Measurements from ENCODE around the gene RNF41.
A peak's percentile ranks its signal among the peaks of the same experiment; 100 is the strongest.
"Not testable (repeated sequence)": the region's sequence is repeated elsewhere in the genome, so short reads cannot be mapped to it uniquely, and the experiment has no call there.

Gene RNF41

DNA sequence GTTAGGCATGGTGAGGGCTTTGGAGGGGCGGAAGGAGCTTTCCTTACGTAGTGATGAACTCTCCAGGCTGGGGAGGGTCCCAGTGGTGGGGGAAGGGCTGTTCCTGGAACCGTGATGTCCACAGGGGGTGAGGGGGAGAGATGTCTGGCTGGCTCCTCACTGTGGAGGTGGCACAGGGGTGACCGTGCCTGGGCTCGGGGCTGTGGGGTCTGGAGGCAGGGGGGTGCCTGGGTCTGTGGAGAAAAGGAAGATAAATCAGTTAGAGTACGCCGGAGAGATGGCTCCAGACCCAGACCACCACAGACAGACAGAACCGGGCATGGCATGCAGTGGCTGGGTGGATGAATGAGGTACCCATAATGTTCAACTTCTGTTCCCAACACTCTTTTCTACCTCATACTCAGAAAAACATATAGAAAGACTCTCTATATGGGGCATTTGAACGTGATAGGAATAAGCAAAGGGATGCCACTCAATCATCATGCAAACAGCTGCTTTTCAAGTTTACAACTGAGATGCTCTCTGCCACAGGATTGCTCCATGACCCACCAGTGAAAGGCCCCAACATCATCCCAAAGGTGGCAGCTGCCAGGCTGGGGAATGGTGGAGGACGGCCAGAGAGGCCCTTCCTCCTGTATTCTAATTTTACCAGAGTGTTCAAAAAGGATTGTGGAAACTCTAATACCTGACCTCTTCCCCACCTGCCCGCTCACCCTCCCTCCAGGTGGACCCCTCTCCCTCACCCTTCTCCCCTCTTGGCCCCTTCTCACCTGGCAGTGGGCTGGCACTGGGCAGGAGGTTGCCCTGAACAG is 58.0 kb downstream of the RNF41 start:
- DNase-seq = no peak

DNA sequence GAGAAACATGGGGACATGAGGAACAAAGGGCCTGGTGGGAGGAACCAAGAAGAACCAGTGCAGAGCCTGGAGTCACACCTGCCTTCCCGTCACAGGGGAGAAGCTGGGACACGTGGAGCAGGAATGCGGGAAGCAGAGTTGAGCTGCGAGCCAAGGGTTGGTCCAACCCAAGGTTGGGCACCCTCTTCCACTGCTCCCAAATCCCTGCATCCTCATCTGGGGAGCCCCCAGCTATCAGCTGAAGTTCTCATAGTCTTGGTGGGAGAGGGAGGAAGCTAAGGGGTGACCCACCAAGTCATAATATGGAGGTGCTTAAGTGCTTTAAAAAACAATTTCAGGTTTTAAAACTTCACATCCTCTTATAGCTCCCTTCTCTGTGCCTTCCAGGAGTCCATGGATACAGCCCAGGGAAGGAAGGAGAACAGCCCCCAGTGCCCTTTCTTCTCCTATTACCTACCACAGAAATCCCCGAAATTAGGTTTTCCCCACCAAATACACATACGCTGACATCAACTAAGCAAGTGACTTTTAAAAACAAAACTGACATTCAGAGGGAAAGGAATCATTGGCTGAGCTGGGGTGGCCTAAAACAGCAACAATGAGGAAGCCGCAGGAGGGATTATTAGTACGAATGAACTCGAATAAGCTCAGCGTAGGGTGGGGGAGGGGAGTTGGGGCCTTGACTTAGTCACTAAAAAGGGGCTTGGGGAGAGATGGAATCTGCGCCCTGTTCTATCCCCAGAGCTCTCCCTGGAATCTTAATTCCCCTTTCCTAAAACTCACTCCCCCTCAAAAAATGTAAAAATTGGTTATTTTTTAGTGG is 59.0 kb downstream of the RNF41 start:
- no peak for DNase-seq

DNA sequence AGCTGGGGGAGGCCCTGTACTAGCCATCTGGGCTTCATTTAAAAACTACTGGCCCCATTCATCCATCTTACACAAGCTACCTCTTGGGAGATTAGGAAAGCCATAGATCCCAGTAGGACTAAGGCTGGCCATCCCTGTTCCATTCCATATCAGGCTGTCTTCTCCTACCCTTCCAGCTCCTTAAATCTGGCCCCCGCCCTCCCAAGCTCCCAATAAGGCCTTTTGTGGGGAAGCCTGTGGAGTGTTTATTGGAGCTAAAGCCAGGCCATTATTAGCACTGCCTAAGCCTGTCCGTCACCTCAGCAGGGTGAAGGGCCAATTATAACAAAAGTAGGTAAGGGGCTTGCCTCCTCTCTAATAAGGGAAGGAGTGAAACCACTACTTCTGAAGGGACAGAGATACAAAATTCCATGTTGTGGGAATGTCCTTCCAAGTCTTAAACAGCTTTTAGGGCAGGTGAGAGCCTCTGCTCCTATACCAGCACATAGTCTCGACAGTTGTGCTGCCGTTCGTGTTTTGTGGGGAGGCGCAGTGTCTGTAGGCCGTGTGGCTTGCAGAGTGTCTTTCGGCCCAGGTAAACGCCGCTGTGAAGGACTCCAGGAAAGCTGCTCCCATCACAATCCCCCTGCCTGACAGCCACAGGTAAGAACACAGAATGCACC is 59.9 kb downstream of the RNF41 start:
- DNase-seq = no peak

DNA sequence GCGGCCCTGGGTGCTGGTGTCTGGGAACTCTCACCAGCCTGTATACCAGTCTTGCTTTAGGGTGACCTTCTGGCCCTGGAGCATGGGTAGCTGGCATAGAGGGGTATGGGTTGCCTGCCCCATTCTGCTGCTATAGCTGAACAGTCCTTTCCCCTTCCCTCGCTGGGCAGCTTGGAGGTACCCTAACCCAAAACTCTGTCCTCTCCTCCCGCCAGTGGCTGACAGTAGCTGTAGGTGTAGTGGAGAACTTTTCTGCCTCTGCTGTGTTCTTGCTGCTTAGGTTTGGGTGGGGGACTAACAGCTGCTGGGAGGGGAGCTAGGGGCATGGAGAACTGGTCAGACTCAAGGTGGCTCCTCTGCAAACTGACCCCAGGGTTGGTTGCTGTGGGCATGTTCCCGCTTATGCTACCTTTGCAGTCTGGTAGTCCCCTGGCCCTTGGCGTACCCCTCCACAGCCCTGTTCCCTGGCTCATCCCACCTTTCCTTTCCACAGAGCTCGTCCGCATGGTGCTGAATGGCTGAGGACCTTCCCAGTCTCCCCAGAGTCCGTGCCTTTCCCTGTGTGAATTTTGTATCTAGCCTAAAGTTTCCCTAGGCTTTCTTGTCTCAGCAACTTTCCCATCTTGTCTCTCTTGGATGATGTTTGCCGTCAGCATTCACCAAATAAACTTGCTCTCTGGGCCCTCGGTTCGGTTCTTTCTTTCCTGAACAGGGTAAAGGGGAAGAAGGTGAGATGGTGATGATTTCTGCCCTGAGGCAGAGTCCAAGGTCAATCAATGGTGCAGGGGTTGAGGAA is 60.6 kb downstream of the RNF41 start:
- no peak for DNase-seq

DNA sequence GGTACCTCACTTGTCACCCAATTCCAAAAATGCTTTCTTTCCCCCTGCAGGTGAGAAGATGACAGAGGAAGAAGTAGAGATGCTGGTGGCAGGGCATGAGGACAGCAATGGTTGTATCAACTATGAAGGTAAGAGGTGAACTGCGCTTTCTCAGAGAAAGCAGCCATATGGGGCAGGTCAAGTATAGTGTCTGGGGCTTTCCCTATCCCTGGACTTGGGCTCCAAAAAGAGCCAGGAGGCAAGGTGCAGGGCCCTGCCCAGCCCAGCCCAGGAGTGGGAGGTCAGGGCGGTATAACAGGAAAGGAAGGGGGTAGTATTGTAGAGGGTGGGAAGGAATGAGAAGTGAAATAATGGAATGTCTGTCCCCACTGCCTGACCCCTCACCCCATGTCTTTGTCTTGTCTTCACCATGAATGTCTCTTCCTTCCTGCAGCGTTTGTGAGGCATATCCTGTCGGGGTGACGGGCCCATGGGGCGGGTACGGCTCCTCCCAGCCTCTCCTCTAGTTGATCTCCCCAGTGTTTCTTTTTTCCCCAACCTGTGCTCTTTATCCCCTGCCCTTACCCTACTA is 61.4 kb downstream of the RNF41 start:
- peak; percentile 10 to 36 (median 25) for DNase-seq

DNA sequence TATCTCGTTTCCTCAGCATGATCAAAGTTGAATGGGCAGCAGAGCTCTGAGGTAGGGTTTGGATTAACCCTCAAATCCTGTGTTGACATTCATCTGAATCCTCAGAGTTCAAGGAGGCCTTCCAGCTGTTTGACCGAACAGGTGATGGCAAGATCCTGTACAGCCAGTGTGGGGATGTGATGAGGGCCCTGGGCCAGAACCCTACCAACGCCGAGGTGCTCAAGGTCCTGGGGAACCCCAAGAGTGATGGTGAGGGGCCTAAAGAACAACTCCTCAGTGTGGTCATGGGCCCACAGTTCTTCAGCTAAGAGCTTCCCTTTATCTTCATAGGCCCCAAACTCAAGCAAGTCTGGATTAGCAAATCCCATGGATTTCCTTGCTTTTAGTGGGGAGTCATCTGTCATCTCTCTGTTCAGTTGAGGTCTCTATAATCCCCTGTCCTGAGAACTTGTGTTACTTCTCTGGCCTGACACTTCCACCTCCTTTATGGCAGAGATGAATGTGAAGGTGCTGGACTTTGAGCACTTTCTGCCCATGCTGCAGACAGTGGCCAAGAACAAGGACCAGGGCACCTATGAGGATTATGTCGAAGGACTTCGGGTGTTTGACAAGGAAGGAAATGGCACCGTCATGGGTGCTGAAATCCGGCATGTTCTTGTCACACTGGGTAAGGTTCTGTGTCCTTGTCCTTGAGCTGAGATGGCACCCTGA is 62.1 kb downstream of the RNF41 start:
- DNase-seq = no peak

DNA sequence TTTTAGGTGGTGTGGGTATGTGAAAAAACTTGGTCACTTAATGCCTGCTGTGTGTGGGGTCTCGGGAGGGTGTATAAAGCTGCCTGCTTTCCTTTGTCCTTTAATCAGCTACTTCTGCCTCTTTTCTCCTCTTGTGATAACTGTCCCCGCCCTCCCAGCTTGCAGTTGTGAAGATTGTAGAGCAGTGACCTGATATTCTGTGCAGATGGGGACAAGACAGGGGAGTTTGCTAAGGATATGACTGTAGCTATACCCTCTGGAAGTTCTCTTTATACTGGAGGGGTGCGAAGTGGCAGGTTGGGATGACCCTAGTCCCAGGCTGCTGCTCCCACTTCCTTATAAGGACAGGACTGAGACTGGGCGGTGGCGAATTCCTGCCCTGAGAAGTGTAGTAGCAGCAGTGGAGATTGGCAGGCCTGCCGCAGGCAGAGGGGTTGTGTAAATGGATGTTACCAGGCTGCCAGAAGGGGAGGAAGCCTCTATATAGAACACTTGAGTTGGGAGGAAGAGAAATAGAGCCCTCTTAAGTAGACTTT is 62.7 kb downstream of the RNF41 start:
- peak in 1 of 4 experiments; percentile 5 for DNase-seq

DNA sequence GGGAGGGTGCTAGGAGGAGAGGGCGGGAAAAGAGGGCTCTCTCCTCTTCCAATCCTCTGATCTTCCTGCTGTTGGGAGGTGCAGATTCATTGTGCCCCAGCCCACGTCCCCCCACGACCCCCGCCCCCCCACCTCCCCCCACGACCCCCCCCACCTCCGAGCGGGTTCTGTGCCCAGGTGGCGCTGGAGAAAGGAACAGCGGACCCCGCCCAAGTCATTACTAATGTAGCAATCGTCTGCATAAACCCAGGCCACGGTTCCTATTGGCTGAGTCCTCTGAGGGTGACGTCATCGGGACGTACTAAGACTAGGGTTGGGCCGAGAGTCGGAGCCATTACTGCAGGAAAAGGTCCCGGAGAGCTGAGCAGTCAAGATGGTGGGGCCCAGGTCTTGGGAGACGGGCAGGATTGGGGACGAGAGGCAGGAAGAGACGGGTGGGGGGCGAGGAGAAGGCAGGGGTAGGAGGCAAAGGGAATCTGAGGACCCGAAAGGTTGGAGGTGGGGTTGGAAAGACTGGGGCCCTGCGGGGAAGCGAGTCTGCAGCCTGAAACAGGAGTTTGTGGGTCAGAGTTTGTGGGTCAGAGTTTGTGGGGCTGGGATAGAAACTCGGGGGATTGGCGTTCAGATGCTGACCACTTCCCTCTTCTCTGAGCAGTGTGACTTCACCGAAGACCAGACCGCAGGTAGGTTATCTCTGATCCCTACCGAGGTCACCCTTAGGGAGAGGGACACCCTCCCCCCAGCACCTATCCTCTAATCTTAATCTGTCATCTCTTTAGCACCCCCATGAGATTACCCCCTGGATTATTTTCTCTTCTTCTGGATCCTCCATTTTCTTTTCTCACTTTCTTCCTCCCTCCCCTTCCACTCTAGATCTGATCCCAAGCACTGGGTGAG is 63.4 kb downstream of the RNF41 start, which contains the start of gene MYL6:
TSS of gene MYL6 (plus strand) at position 331 of the 897 bp plus-strand sequence. CDS start at position 374, 43 bp downstream.
- DNase-seq = peak; percentile 66 to 83 (median 75)

DNA sequence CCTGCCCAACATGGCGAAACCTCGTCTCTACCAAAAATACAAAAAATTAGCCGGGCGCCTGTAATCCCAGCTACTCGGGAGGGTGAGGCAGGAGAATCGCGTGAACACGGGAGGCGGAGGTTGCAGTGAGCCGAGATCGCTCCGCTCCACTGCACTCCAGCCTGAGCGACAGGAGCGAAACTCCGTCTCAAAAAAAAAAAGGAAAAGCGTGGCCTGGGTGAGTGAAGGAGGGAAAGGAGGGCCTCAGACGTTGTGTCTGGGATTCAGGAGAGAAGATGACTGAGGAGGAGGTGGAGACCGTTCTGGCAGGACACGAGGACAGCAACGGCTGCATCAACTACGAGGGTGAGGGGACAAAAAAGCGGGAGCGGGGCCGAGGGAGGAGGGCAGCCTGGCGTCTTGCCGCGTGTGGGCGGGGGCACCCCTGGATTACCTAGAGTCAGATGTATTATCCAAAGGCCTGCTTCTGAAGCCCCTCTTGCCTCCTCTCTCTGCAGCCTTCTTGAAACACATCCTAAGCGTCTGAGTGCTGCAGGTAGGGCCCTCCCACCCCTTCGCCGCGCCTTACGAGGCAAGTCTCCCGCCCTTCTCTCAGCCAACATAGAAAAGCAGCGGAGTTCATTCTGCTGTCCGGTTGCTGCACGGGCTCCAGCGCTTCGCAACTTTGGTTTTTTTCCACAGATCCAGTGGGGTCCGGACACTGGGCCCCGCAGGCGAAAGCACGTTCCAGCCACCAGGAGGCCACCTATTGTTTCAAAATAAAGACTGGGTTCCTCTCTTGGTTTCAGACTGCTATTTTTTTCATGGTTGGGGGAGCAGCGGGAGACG is 64.3 kb downstream of the RNF41 start:
- peak; percentile 13 to 30 (median 26) for DNase-seq

DNA sequence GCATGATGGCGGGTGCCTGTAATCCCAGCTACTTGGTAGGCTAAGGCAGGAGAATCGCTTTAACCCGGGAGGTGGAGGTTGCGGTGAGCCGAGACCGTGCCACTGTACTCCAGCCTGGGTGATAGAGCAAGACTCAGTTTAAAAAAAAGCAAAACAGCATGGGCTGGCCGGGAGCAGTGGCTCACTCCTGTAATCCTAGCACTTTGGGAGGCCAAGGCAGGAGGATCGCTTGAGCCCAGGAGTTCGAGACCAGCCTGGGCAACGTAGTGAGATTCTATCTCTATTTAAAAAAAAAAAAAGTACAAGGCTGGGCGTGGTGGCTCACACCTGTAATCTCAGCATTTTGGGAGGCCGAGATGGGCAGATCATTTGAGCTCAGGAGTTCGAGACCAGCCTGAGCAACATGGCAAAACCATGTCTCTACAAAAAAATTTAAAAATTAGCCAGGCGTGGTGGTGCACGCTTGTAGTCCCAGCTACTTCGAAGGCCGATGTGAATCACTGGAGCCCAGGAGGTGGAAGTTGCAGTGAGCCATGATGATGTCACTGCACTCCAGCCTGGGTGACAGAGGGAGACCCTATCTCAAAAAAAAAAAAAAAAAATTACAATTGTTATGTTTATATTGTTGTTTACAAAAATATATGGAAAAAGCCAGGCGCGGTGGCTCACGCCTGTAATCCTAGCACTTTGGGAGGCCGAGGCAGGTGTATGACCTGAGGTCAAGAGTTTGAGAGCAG is 65.1 kb downstream of the RNF41 start:
- DNase-seq = not testable (repeated sequence)

DNA sequence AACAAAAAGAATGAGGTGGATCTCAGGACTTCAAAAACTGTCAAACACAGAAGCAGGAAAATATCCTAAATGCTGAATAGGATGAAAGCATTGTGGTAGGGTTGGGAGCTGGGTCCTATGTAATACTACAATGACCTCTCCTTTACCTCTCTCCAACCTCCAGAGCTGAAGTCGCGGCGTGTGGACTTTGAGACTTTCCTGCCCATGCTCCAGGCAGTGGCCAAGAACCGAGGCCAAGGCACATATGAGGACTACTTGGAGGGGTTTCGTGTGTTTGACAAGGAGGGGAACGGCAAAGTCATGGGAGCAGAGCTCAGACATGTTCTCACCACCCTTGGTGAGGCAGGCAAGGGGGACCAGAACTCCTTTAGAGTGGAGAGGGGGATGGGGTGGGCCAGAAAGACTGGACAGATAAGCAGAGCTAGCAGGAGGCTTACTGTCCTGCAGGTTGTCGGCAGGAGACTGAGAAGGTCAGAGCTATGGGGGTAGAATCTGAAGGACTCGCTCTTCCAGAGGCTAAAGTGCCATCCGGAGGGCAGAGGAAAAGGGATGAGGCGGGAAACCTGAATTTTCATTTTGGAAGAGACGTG is 66.4 kb downstream of the RNF41 start:
- no peak for DNase-seq

DNA sequence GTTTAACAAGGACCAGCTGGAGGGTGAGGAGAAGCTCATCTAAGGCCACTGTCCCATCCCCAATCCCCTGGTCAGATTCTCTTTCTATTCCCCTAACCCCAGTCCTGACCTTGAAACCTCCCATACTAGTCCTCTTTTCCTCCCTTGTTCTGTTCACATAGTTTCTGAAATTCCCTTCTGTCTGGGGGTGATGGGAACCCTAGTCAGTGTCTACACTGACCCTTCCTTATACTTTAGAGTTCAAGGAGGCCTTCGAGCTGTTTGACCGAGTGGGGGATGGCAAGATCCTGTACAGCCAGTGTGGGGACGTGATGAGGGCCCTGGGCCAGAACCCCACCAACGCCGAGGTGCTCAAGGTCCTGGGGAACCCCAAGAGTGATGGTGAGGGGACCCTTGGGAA is 66.9 kb downstream of the RNF41 start:
- no peak for DNase-seq

DNA sequence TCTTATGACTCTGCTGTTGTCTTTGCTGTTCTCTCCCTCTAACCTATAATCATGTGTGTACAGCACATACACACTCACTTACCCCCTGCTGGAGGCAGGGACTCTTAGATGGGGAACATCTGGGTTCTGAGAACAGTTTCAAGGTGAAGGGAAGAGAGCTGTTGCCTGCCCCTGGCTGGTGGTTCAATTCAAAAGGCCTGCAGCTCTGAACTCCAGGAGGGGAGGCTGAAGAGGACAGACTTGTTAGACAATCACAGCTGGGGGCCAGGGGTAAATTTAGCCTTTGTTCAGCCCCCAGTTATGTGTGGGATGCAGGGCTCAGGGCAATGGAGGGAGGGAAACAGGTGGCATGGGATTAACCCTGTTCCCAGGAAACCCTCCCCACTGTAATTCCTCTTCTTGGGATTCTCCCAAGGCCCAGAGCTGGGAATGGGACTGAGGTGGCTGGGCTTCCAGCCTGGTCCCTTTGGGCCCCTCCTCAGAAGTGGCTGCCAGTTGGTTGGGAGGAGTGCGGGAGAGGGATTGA is 67.4 kb downstream of the RNF41 start:
- no peak for DNase-seq

DNA sequence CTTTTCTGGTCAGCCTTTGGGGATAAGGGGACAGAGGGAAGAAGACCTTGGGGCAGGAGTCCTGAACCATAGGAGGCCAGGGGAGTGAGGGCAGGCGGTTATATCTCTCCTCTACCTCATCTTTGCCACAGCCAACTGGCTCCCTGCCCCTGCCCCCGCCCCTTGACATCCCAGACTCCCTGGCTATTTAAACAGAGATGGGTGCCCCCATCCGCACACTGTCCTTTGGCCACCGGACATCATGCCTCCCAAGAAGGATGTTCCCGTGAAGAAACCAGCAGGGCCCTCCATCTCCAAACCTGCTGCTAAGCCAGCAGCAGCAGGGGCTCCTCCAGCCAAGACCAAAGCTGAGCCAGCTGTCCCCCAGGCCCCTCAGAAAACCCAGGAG is 68.0 kb downstream of the RNF41 start:
- DNase-seq = no peak

DNA sequence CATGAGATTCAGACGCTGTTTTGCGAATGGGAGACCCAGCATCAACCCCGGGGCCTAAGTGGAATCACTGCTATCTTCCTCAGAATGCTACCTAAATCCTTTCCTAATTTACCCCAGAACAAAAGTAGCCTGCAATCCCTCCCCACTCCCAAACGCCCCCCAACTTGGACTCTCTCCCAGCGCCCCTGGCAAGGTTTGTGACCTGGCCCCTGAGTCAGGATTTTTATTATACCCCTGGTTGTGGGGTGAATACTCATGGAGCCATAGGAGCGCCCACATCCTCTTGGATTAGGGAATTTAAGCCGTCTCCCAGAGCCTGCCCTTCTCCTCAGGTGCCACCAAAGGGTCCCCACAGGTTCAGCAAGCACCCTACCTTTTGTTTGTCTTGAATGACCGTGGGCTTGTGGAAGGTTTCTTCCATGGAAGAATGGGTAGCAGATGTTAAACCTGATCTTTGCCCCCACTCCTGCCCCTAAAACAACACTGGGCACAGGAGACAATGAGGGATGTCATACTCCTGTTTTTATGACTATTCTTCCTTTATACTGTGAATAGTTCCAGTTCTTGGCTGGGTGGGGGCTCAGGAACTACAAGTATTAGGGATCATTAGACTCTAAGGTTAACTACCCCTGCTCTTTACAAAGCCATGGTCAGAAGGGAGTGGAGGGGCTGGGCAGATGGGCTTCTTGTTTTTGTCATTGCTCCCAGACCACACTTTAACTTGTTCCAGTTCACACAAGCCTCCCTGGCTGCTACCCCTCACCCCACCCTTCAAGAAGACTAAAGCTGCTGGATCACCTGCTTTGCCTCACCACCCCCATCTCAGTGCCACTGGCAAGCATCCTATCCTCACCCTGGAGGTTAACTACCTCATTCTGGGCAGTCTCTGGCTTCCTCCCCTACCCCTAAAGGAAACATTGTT is 68.7 kb downstream of the RNF41 start:
- DNase-seq = no peak

Measured in activated CD4-positive, CD25-positive, alpha-beta regulatory T cell (primary cell).